ENCODE measurements around the gene CALHM4. TPM values are rescaled to one million over a fixed set of nuclear protein-coding genes. Genes with fewer than 3 reads are reported as not detected.

The CALHM4 gene
- total and polyA plus RNA-seq, 2 of the 13 experiments (the other 11 are each of a cell fraction or from before 2014, with no cell fraction given), result not detected

- no peak for TF ChIP-seq THAP7 (CRISPR knock-in tag; IDR thresholded peaks at IDR 0.05)
- no peak for TF ChIP-seq BATF2 (CRISPR knock-in tag; IDR thresholded peaks at IDR 0.05)
- no peak for TF ChIP-seq ZNF317 (CRISPR knock-in tag; IDR thresholded peaks at IDR 0.05)
- no peak for TF ChIP-seq BORCS8-MEF2B (CRISPR knock-in tag; IDR thresholded peaks at IDR 0.05)
- TF ChIP-seq HNF4G (IDR thresholded peaks at IDR 0.05; ENCODE audit: borderline replicate concordance, low read depth, low read length), result no peak
- no peak for TF ChIP-seq HNF4G (CRISPR knock-in tag; IDR thresholded peaks at IDR 0.05; ENCODE audit: borderline replicate concordance, low read depth)
- TF ChIP-seq KAT8 (CRISPR knock-in tag; IDR thresholded peaks at IDR 0.05), result no peak
- TF ChIP-seq NAIF1 (CRISPR knock-in tag; IDR thresholded peaks at IDR 0.05; ENCODE audit: borderline replicate concordance), result no peak
- no peak for TF ChIP-seq ZNF670 (CRISPR knock-in tag; IDR thresholded peaks at IDR 0.05; ENCODE audit: borderline replicate concordance)
- TF ChIP-seq, protein P1, sequence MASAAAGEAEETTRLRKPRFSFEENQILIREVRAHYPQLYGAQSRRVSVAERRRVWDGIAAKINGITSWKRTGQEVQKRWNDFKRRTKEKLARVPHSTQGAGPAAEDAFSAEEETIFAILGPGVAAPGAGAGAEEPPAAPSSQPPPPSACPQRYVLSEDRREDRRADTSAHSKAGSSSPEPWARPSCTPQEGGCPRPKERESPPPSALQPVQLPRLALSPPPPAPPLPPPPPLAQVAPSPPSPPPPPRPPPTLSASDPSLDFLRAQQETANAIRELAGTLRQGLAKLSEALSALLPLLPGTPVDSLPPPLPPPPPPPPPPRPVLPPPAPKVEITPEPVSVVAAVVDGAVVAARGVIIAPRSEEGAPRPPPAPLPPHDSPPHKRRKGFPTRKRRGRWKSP (CRISPR knock-in tag; IDR thresholded peaks at IDR 0.05), result no peak
- TF ChIP-seq ZC3H13 (CRISPR knock-in tag; IDR thresholded peaks at IDR 0.05), result no peak
- TF ChIP-seq, protein P2, sequence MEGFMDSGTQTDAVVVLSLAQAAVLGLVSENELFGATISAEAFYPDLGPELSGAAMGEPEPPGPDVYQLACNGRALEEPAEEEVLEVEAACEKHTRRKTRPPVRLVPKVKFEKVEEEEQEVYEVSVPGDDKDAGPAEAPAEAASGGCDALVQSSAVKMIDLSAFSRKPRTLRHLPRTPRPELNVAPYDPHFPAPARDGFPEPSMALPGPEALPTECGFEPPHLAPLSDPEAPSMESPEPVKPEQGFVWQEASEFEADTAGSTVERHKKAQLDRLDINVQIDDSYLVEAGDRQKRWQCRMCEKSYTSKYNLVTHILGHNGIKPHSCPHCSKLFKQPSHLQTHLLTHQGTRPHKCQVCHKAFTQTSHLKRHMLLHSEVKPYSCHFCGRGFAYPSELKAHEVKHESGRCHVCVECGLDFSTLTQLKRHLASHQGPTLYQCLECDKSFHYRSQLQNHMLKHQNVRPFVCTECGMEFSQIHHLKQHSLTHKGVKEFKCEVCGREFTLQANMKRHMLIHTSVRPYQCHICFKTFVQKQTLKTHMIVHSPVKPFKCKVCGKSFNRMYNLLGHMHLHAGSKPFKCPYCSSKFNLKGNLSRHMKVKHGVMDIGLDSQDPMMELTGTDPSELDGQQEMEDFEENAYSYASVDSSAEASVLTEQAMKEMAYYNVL (CRISPR knock-in tag; IDR thresholded peaks at IDR 0.05; ENCODE audit: borderline replicate concordance), result no peak
- no peak for TF ChIP-seq TEAD2 (CRISPR knock-in tag; IDR thresholded peaks at IDR 0.05)
- TF ChIP-seq ARNT (IDR thresholded peaks at IDR 0.05), result no peak
- no peak for TF ChIP-seq TGIF2 (CRISPR knock-in tag; IDR thresholded peaks at IDR 0.05)
- no peak for TF ChIP-seq ZBTB20 (CRISPR knock-in tag; IDR thresholded peaks at IDR 0.05; ENCODE audit: borderline replicate concordance, low read depth)
These were observed 41.4 kb upstream of the CALHM4 start (continued) for GRCh38 chr6:116512111-116512559.
